H1 (cell line): ENCODE results near the gene CD276. TPM values are rescaled to one million over a fixed set of nuclear protein-coding genes. Genes with fewer than 3 reads are reported as not detected.

Experiments used
- BRCA1 ChIP-seq: IDR thresholded peaks from 2 replicates; pipeline ENCODE4 v1.6.1; 2012; ENCODE audit warnings: low read depth, low read length, improper control_type of control experiment
- CHD2 ChIP-seq: IDR thresholded peaks from 2 replicates; pipeline ENCODE4 v1.6.1; 2012; ENCODE audit warnings: low read length, improper control_type of control experiment
- CHD7 ChIP-seq: fragments of 300-600 bp; sonication (generic); IDR thresholded peaks from 2 replicates; pipeline ENCODE4 v1.7.1; 2012; ENCODE audit warnings: low read length, moderate library complexity, mild to moderate bottlenecking, inconsistent platforms; ENCODE audit not compliant: insufficient replicate concordance
- EZH2 ChIP-seq: fragments of 200-600 bp; sonication (generic); IDR thresholded peaks from 2 replicates; pipeline ENCODE4 v1.7.1; 2012; ENCODE audit warnings: low read depth, mild to moderate bottlenecking, moderate library complexity, low read length, inconsistent platforms; ENCODE audit not compliant: severe bottlenecking
- POU5F1 ChIP-seq: IDR thresholded peaks from 2 replicates; pipeline ENCODE4 v1.6.1; 2011; ENCODE audit warnings: low read depth, mild to moderate bottlenecking, low read length, moderate library complexity
- SP1 ChIP-seq: IDR thresholded peaks from 2 replicates; pipeline ENCODE4 v1.6.1; 2011; ENCODE audit warnings: low read depth, low read length
- polyA plus RNA-seq, 7 experiments: library from polyadenylated mRNA; depleted of rRNA in 3 of 7; stranded (reverse) in 5 of 7; unstranded in 2 of 7; fragments of >200 nt in 5 of 7; fragments of 200-250 nt in 2 of 7; gene quantifications; 1 replicate in 5 of 7; 2 replicates in 1 of 7; 4 replicates in 1 of 7; pipeline versions ENCODE4 v1.2.1 to v1.2.3, GENCODE V29; 2011 to 2013; ENCODE audit warnings: missing spikeins in 2 of 7, mixed read lengths in 2 of 7
- total RNA-seq: library from RNA; stranded (reverse); fragmentation: NEBNext Ultra II Directional; extraction: Animal tissue kit (Norgen Biotek cat#: 25700); gene quantifications from 2 replicates; pipeline ENCODE4 v1.2.1, GENCODE V29; 2021

Gene CD276
- total and polyA plus RNA-seq, 2 of the 8 experiments (the other 6 are each of a cell fraction or from before 2014, with no cell fraction given): 156 to 158 TPM

GRCh38 chr15:73687351-73687750 is 3.2 kb downstream of the CD276 start (continued):
- TF ChIP-seq CHD7: no peak
- no peak for TF ChIP-seq BRCA1
- no peak for TF ChIP-seq EZH2
- no peak for TF ChIP-seq POU5F1
- no peak for TF ChIP-seq SP1
- TF ChIP-seq CHD2: no peak
